GM23338 (cell line): ENCODE results near the gene KLHDC7B. TPM values are rescaled to one million over a fixed set of nuclear protein-coding genes. Genes with fewer than 3 reads are reported as not detected.

Experiments
- ATAC-seq: fragments of 200-7000 bp; cut with Tn5 transposase; 3 replicates; pipeline ENCODE4 v1.9.1; 2020
- DNase-seq: peaks from one replicate; pipeline ENCODE4 v3.0.0-alpha.2; 2015; ENCODE audit warnings: low spot score
- H2AFZ ChIP-seq: fragments of 200-600 bp; sonication (generic); 2 replicates; pipeline ENCODE4 v1.8.0; 2016; ENCODE audit warnings: antibody characterized with exemption, mild to moderate bottlenecking, moderate library complexity
- H3F3A ChIP-seq: fragments of 200-600 bp; sonication (generic); replicated peaks from 2 replicates; pipeline ENCODE4 v1.8.0; 2017; ENCODE audit warnings: antibody characterized with exemption, mixed run types, low read depth
- H3K27ac ChIP-seq: fragments of 200-600 bp; sonication (generic); 2 replicates; pipeline ENCODE4 v1.6.1; 2016; ENCODE audit warnings: low read depth
- H3K27me3 ChIP-seq: fragments of 200-600 bp; sonication (generic); 2 replicates; pipeline ENCODE4 v1.8.0; 2016; ENCODE audit warnings: mild to moderate bottlenecking, mixed run types, moderate library complexity; ENCODE audit not compliant: insufficient read depth
- H3K36me3 ChIP-seq: fragments of 200-600 bp; sonication (generic); 2 replicates; pipeline ENCODE4 v1.8.0; 2016; ENCODE audit warnings: mild to moderate bottlenecking; ENCODE audit not compliant: insufficient read depth
- H3K4me1 ChIP-seq: fragments of 200-600 bp; sonication (generic); 2 replicates; pipeline ENCODE4 v1.8.0; 2016; ENCODE audit warnings: mild to moderate bottlenecking, moderate library complexity; ENCODE audit not compliant: insufficient read depth
- H3K4me2 ChIP-seq: fragments of 200-600 bp; sonication (generic); 2 replicates; pipeline ENCODE4 v1.7.1; 2017; ENCODE audit warnings: mixed run types
- H3K4me3 ChIP-seq: fragments of 200-600 bp; sonication (generic); 2 replicates; pipeline ENCODE4 v1.6.1; 2016; ENCODE audit warnings: mixed run types
- H3K79me2 ChIP-seq: fragments of 200-600 bp; sonication (generic); replicated peaks from 2 replicates; pipeline ENCODE4 v1.8.0; 2017; ENCODE audit warnings: mild to moderate bottlenecking; ENCODE audit not compliant: insufficient read depth
- H3K9me2 ChIP-seq: fragments of 200-600 bp; sonication (generic); 2 replicates; pipeline ENCODE4 v1.8.0; 2017; ENCODE audit not compliant: insufficient read depth
- H4K20me1 ChIP-seq: fragments of 200-600 bp; sonication (generic); replicated peaks from 2 replicates; pipeline ENCODE4 v1.8.0; 2017; ENCODE audit warnings: mild to moderate bottlenecking; ENCODE audit not compliant: insufficient read depth
- H3K27ac Mint-ChIP-seq: 2 replicates; pipeline ENCODE4 v1.8.0; 2020; ENCODE audit warnings: inconsistent platforms, mild to moderate bottlenecking, moderate library complexity, mixed read lengths
- H3K27me3 Mint-ChIP-seq: 3 replicates; pipeline ENCODE4 v1.8.0; 2022; ENCODE audit warnings: low read depth, mild to moderate bottlenecking, moderate library complexity, mixed read lengths, inconsistent platforms; ENCODE audit not compliant: insufficient read depth, poor library complexity
- H3K36me3 Mint-ChIP-seq: 3 replicates; pipeline ENCODE4 v1.8.0; 2021; ENCODE audit warnings: low read depth, mild to moderate bottlenecking, inconsistent platforms, moderate library complexity, mixed read lengths
- H3K4me1 Mint-ChIP-seq: 3 replicates; pipeline ENCODE4 v1.8.0; 2020; ENCODE audit warnings: mild to moderate bottlenecking, inconsistent platforms, mixed read lengths
- H3K4me3 Mint-ChIP-seq: 3 replicates; pipeline ENCODE4 v1.8.0; 2021; ENCODE audit warnings: moderate library complexity, mild to moderate bottlenecking, inconsistent platforms, mixed read lengths
- H3K9me3 Mint-ChIP-seq: 3 replicates; pipeline ENCODE4 v1.8.0; 2020; ENCODE audit warnings: moderate library complexity, mild to moderate bottlenecking, inconsistent platforms, mixed read lengths
- CREB1 ChIP-seq: fragments of 250-450 bp; sonication (Bioruptor Pico); IDR thresholded peaks from 2 replicates; pipeline ENCODE4 v1.5.0; 2020; ENCODE audit warnings: low read depth, mild to moderate bottlenecking, moderate library complexity
- CTCF ChIP-seq, 2 experiments: fragments of 200-600 bp in 1 of 2; sonication (generic) in 1 of 2; conservative IDR thresholded peaks; 2 replicates each; pipeline versions ENCODE4 v1.5.1 to v1.6.1; 2016 to 2017; ENCODE audit warnings: antibody characterized with exemption in 2 of 2, low read depth in 2 of 2, mild to moderate bottlenecking in 2 of 2, moderate library complexity in 1 of 2
- EZH2 ChIP-seq: fragments of 200-600 bp; sonication (generic); IDR thresholded peaks from one replicate; pipeline ENCODE4 v1.8.0; 2017; ENCODE audit warnings: antibody characterized with exemption, mild to moderate bottlenecking, low read depth; ENCODE audit not compliant: unreplicated experiment
- EZH2phosphoT487 ChIP-seq: fragments of 200-600 bp; sonication (generic); IDR thresholded peaks from one replicate; pipeline ENCODE4 v1.8.1; 2018; ENCODE audit warnings: antibody characterized with exemption; ENCODE audit not compliant: unreplicated experiment
- JUNB ChIP-seq: IDR thresholded peaks from one replicate; pipeline ENCODE4 v1.6.1; 2016; ENCODE audit warnings: antibody characterized with exemption; ENCODE audit not compliant: unreplicated experiment
- NANOG ChIP-seq: IDR thresholded peaks from 2 replicates; pipeline ENCODE4 v1.6.1; 2016; ENCODE audit warnings: antibody characterized with exemption, borderline replicate concordance
- POLR2AphosphoS5 ChIP-seq: IDR thresholded peaks from 2 replicates; pipeline ENCODE4 v1.6.1; 2016; ENCODE audit warnings: antibody characterized with exemption, low read depth
- REST ChIP-seq: IDR thresholded peaks from one replicate; pipeline ENCODE4 v1.6.1; 2018; ENCODE audit warnings: antibody characterized with exemption; ENCODE audit not compliant: unreplicated experiment
- STAT1 ChIP-seq: IDR thresholded peaks from one replicate; pipeline ENCODE4 v1.6.1; 2016; ENCODE audit warnings: antibody characterized with exemption; ENCODE audit not compliant: unreplicated experiment
- ZNF114 ChIP-seq: fragments of 250-450 bp; sonication (Bioruptor Pico); IDR thresholded peaks from 2 replicates; pipeline ENCODE4 v1.5.0; 2020; ENCODE audit warnings: mild to moderate bottlenecking, moderate library complexity
- ZNF331 ChIP-seq: fragments of 250-450 bp; sonication (Bioruptor Pico); IDR thresholded peaks from 2 replicates; pipeline ENCODE4 v1.5.0; 2020; ENCODE audit warnings: low read depth, mild to moderate bottlenecking, moderate library complexity
- ZNF462 ChIP-seq: fragments of 250-450 bp; sonication (Bioruptor Pico); IDR thresholded peaks from 2 replicates; pipeline ENCODE4 v1.5.0; 2020; ENCODE audit warnings: mild to moderate bottlenecking, moderate library complexity
- polyA plus RNA-seq: library from polyadenylated mRNA; unstranded; fragments of >200 nt; fragmentation: Nextera tagmentation; extraction: Ambion mirVana; gene quantifications from 2 replicates; pipeline ENCODE4 v1.2.1, GENCODE V29; 2016
- total RNA-seq: library from RNA; depleted of rRNA; stranded (reverse); fragments of >200 nt; shearing (Covaris generic); gene quantifications from 2 replicates; pipeline ENCODE4 v1.2.3, GENCODE V29; 2014
- TF ChIP-seq, protein P1 (sequence below): IDR thresholded peaks from 2 replicates; pipeline ENCODE4 v1.6.1; 2016; ENCODE audit warnings: antibody characterized with exemption

The KLHDC7B gene
- total and polyA plus RNA-seq, 2 experiments from 2014 or later: not detected

DNA sequence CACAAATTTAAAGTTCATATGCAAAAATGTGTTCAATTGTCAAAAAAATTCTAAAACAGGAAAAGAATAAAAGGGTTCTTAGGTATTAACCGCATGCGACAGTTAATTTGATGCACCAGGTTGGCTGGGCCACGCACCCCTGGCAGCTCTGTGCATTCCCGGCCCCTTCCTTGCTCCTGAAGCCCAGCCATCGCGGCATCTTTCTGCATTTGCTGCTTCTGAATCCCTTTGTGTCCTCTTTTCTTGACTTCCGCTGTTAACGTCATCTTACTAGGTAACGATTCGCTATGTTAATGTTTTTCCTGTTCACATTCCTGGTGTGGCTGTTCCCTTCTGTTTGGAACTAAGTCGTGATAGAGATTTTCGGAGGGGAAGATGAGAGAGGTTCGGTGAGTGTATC is 7.9 kb upstream of the KLHDC7B start (continued):
- TF ChIP-seq POLR2AphosphoS5 (no peak), STAT1 (no peak), ZNF331 (no peak), EZH2phosphoT487 (no peak), CREB1 (CRISPR knock-in tag) (no peak), EZH2 (no peak)
- TF ChIP-seq, protein P1, sequence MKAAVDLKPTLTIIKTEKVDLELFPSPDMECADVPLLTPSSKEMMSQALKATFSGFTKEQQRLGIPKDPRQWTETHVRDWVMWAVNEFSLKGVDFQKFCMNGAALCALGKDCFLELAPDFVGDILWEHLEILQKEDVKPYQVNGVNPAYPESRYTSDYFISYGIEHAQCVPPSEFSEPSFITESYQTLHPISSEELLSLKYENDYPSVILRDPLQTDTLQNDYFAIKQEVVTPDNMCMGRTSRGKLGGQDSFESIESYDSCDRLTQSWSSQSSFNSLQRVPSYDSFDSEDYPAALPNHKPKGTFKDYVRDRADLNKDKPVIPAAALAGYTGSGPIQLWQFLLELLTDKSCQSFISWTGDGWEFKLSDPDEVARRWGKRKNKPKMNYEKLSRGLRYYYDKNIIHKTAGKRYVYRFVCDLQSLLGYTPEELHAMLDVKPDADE: no peak

DNA sequence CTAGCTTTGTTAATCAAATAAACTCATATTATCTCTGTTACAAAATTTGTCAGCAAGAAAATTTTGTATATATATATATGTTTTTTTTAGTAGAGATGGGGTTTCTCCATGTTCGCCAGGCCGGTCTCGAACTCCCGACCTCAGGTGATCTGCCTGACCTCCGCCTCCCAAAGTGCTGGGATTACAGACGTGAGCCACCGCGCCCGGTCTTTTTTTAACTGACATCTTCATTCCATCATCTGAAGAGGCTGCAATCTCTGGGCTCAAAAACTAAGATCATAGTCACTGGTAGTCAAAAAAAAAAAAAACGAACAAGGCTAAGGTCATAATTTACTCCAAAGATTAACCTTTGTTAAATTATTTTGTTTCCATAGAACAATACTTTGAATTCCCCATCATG is 5.3 kb upstream of the KLHDC7B start:
- no peak for ATAC-seq
- Histone ChIP-seq H3K9me2 (no peaks in the 10 kb centered on the region), H3K4me1 (no peaks in the 10 kb centered on the region; the same call in 1 of the 2 replicates), H3K27me3 (peaks cover 19% of the 10 kb centered on the region), H3K79me2 (no peaks in the 10 kb centered on the region), H3K36me3 (no peaks in the 10 kb centered on the region), H3F3A (peaks cover 7% of the 10 kb centered on the region; the same call in 1 of the 2 replicates), H3K4me2 (no peak overlapping the region), H4K20me1 (no peaks in the 10 kb centered on the region), H2AFZ (no peak overlapping the region), H3K4me3 (no peak overlapping the region), H3K27ac (no peak overlapping the region)
- DNase-seq: no peak
- H3K4me1 Mint-ChIP-seq: no peaks in the 10 kb centered on the region
- TF ChIP-seq CTCF (conservative IDR thresholded peaks at IDR 0.05; ENCODE audit: low read depth in 2 of 2): no peak
- TF ChIP-seq STAT1: no peak
- TF ChIP-seq JUNB: no peak
- TF ChIP-seq REST: no peak
- no peak for TF ChIP-seq NANOG
- TF ChIP-seq EZH2phosphoT487: no peak
- TF ChIP-seq ZNF331: no peak
- no peak for TF ChIP-seq ZNF114 (CRISPR knock-in tag)
- TF ChIP-seq ZNF462 (CRISPR knock-in tag): no peak
- no peak for TF ChIP-seq EZH2
- TF ChIP-seq POLR2AphosphoS5: no peak
- no peak overlapping the region for H3K4me3 Mint-ChIP-seq
- no peak overlapping the region for H3K27ac Mint-ChIP-seq
- no peaks in the 10 kb centered on the region for H3K36me3 Mint-ChIP-seq
- peaks cover 24% of the 10 kb centered on the region for H3K27me3 Mint-ChIP-seq
- H3K9me3 Mint-ChIP-seq: no peaks in the 10 kb centered on the region
